Brain microvascular endothelial cell (primary cell): ENCODE data around the gene LRP1.

Experiments
- DNase-seq: peaks from one replicate; pipeline ENCODE4 v3.0.0-alpha.2; 2020
- H3K27ac ChIP-seq: fragments of 250-450 bp; sonication (Bioruptor Pico); 2 replicates; pipeline ENCODE4 v1.5.1; 2020; ENCODE audit warnings: mild to moderate bottlenecking, moderate library complexity
- H3K27me3 ChIP-seq: fragments of 250-450 bp; sonication (Bioruptor Pico); replicated peaks from 2 replicates; pipeline ENCODE4 v1.5.1; 2020; ENCODE audit warnings: mild to moderate bottlenecking
- H3K36me3 ChIP-seq: fragments of 250-450 bp; sonication (Bioruptor Pico); replicated peaks from 2 replicates; pipeline ENCODE4 v1.5.1; 2020; ENCODE audit warnings: mild to moderate bottlenecking
- H3K4me3 ChIP-seq: 2 replicates; pipeline ENCODE4 v1.5.1; 2011; ENCODE audit warnings: low read depth, mild to moderate bottlenecking, control low read depth, low read length, moderate library complexity
- in situ Hi-C: cut with HindIII; loops from 2 replicates; pipeline ENCODE4 v1.10.0; 2017; ENCODE audit warnings: low sequenced_read_pairs, low pct_ligation_motif_present
- TF ChIP-seq, protein P1 (sequence below): IDR thresholded peaks from 2 replicates; pipeline ENCODE4 v1.5.1; 2011; ENCODE audit warnings: low read depth, mild to moderate bottlenecking, moderate library complexity, low read length, control low read depth, inconsistent platforms; ENCODE audit errors: missing control alignments

The LRP1 gene

DNA sequence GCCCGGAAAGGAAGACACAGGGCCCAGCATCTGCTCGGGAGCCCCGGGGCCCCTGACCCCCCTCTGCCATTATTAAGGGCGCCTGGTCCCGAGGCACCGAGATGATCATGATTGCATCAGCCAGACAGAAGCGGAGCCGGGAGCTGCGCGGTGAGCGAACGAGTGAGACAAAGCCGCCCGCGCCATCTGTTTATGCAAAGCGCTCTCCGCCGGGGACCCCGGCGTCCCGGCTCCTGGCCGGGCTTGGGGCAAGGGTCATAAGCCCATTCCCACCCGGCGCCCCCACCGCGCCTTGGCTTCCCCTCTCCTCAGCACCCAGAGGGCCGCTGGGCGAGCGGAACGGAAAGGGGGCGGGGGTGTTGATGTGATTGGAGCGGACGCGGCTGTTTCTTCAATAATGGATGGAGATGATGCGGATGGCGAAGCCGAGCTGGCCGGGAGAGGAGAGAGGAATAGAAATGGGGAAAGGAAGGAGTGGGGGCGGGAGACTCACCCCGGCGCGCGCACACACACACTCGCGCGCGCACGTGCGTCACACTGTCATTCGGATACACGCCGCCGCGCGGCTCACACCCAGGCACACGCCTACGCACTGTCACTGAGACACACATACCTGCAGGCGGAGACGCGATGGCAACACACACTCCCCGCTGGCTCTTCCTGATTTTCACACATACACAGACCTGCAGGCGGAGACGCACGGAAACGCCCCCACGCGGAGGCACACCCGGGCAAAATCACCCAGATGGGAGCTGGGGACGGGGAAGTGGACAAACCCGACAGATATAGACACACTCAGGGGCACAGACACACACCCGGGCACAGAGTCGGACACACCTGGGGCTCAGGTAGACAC, 112.0 kb downstream of the LRP1 start:
- Histone ChIP-seq H3K36me3 (peaks cover under 1% of the 10 kb centered on the region), H3K27me3 (peaks cover 20% of the 10 kb centered on the region), H3K27ac (peak overlapping the region; percentile 24), H3K4me3 (peak overlapping the region; percentile 58)
- no peak for DNase-seq
- in situ Hi-C loops, result no loop called here
- TF ChIP-seq, protein P1, sequence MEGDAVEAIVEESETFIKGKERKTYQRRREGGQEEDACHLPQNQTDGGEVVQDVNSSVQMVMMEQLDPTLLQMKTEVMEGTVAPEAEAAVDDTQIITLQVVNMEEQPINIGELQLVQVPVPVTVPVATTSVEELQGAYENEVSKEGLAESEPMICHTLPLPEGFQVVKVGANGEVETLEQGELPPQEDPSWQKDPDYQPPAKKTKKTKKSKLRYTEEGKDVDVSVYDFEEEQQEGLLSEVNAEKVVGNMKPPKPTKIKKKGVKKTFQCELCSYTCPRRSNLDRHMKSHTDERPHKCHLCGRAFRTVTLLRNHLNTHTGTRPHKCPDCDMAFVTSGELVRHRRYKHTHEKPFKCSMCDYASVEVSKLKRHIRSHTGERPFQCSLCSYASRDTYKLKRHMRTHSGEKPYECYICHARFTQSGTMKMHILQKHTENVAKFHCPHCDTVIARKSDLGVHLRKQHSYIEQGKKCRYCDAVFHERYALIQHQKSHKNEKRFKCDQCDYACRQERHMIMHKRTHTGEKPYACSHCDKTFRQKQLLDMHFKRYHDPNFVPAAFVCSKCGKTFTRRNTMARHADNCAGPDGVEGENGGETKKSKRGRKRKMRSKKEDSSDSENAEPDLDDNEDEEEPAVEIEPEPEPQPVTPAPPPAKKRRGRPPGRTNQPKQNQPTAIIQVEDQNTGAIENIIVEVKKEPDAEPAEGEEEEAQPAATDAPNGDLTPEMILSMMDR, result no peak

DNA sequence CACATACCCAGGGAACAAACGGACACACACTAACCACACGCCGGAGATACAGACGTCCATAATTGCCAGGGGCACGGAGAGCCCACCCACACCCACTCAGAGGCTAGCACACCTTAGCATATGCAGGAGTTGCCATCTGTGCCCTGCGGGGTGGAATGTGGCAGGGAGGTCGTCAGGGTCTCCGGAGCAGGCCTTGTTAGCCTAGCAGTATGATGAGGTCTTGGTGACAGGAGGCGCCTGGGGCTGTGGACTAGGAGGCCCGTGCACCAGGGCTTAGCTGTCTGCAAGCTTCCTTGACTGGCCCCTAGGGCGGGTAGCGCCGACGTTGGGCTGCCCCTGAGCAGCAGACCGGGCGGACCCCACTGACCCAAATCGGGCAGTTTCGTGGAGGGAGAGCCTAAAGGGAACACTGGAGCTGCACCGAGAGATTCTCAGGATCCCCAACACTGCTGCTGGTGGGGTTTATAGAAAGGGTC, 112.7 kb downstream of the LRP1 start:
- in situ Hi-C loops, result no loop called here
- TF ChIP-seq, protein P1, result no peak
- Histone ChIP-seq H3K27me3 (peaks cover 20% of the 10 kb centered on the region), H3K36me3 (no peaks in the 10 kb centered on the region), H3K27ac (no peak overlapping the region), H3K4me3 (peak overlapping the region; percentile 58)
- no peak for DNase-seq

DNA sequence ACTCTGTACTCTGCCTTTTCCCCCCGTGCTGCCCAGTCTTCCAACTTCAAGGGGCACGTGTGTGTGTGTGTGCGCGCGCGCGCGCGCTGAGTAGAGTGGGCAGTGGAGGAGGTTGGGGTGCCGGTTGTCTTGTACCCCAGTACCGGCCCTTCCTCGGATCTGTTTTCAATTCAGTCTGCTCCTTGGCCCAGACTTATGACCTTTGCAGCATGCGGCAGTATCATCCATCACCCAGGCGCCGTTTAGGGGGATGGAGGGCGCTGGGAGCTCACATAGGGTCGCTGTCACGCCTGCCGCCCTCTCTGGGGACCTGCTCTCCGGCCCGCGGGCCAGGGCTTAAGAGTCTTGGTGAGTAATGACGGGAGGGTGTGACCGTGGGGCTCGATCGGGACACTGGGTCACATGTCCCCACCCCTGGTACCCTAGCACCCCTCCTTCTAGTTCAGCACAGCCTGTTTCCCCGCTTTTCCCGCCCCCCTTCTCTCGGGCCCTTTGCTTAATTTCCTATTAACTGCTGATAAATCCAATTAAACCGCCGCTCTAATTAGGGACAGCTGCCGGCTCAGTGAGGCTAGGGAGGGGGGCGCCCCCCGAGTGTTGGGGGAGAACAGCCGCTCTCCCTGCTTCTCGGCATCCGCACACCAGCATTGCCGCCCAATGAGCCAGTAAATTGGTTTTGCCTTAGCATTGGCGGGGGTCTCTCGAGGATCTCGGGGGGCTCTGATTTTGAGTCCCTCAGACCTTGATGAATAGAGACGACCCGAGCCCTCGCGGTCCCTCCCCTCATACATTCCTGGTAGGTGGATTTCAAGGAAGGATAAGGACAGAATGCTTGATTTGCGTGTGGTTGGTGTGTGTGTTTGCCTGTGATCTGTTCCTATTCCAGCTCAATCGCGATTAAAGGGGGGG, 113.4 kb downstream of the LRP1 start:
- H3K27me3 ChIP-seq, result peaks cover 20% of the 10 kb centered on the region
- no peak overlapping the region for H3K4me3 ChIP-seq
- in situ Hi-C loops, result no loop called here
- H3K36me3 ChIP-seq, result no peaks in the 10 kb centered on the region
- H3K27ac ChIP-seq, result no peak overlapping the region
- DNase-seq, result no peak
- TF ChIP-seq, protein P1, result no peak

DNA sequence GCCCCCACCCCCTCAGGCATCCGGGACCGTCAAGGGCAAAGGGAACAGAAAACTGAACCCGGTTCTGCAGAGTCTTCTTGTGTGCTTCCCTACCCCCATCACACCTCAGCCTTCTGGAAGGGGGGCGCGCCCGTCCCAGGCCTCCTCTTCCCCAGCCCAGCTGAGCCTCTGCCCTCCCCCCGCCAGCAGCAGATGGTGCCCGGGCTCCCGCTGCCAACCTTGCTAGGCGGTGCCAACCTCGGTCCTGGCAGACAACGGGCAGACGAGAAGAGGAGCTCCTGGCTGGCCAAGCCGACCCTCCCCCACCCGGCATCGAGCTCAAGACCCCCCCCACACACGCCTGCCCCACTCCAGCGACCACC, 114.0 kb downstream of the LRP1 start:
- in situ Hi-C loops, result no loop called here
- Histone ChIP-seq H3K27me3 (peaks cover 20% of the 10 kb centered on the region), H3K4me3 (no peak overlapping the region)

DNA sequence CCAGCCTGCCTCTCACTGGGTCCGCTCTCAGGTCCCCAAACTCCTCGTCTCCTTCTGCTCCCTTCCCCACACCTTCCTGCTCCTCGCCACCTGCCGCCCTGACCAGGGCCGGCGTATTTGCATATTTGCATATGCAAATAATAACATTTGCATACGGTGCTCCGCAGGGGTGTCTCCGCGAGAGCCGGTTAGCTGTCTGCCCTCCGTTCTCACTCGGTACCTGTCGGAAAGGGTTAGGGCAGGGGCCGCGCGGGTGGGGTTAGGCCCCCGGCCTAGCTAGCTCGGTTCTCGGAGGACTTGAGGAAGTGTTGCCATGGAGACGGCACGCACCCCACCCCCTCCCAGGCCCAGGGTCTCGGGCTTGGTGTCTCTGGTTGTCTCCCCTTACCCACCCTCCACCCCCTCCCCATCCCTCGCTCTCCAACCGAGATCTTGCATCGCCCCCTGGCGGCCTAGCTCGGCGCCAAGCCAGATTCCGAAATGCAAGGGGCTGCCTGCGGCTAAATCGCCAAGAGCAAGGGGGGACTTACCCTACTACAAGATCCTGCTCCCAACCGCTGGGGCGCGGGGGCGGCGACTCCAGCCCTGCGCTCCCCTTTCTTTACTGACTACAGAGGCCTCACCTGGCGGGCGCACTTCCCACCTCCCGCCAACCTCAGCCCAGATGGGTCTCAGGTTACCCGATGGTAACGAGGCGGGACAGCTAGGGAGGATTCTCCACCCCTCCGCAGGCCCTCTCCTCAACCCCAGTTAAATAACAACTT, 114.6 kb downstream of the LRP1 start:
- TF ChIP-seq, protein P1, result peak; percentile 86
- in situ Hi-C loops, result no loop called here
- no peak for DNase-seq
- Histone ChIP-seq H3K27me3 (peaks cover 20% of the 10 kb centered on the region), H3K4me3 (peak overlapping the region; percentile 27), H3K36me3 (no peaks in the 10 kb centered on the region), H3K27ac (no peak overlapping the region)

More for the DNA sequence above, 114.0 kb downstream of the LRP1 start:
- TF ChIP-seq, protein P1, result no peak
- Histone ChIP-seq H3K36me3 (no peaks in the 10 kb centered on the region), H3K27ac (no peak overlapping the region)
- DNase-seq, result no peak
